ENCODE measurements around the gene TPRN.

TPRN gene

GRCh38 chr9:137186385-137186784 lies 14.2 kb downstream of the TPRN start:
- no peak overlapping the region for H3K4me3 ChIP-seq (ENCODE audit: low read depth, low read length)
- in situ Hi-C loops (cut with HindIII; ENCODE audit: low sequenced_read_pairs) = no loop called here
- no peak for DNase-seq (ENCODE audit: low read depth)
- TF ChIP-seq CTCF (IDR thresholded peaks at IDR 0.05; ENCODE audit: low read depth, low read length, missing control alignments) = no peak

GRCh38 chr9:137185921-137186320 lies 14.6 kb downstream of the TPRN start:
- H3K4me3 ChIP-seq (ENCODE audit: low read depth, low read length) = no peak overlapping the region

GRCh38 chr9:137184881-137185660 lies 15.5 kb downstream of the TPRN start:
- DNase-seq (ENCODE audit: low read depth) = no peak
- TF ChIP-seq CTCF (IDR thresholded peaks at IDR 0.05; ENCODE audit: low read depth, low read length, missing control alignments) = no peak
- in situ Hi-C loops (cut with HindIII; ENCODE audit: low sequenced_read_pairs) = no loop called here
- H3K4me3 ChIP-seq (ENCODE audit: low read depth, low read length) = no peak overlapping the region

More at GRCh38 chr9:137185921-137186320, 14.6 kb downstream of the TPRN start:
- no peak for TF ChIP-seq CTCF (IDR thresholded peaks at IDR 0.05; ENCODE audit: low read depth, low read length, missing control alignments)
- DNase-seq (ENCODE audit: low read depth) = no peak
- in situ Hi-C loops (cut with HindIII; ENCODE audit: low sequenced_read_pairs) = no loop called here

- DNase-seq (ENCODE audit: low read depth) = no peak
- no peak overlapping the region for H3K4me3 ChIP-seq (ENCODE audit: low read depth, low read length)
- TF ChIP-seq CTCF (IDR thresholded peaks at IDR 0.05; ENCODE audit: low read depth, low read length, missing control alignments) = no peak
- in situ Hi-C loops (cut with HindIII; ENCODE audit: low sequenced_read_pairs) = no loop called here
Observed at GRCh38 chr9:137183980-137184595, 16.5 kb downstream of the TPRN start.

DNA sequence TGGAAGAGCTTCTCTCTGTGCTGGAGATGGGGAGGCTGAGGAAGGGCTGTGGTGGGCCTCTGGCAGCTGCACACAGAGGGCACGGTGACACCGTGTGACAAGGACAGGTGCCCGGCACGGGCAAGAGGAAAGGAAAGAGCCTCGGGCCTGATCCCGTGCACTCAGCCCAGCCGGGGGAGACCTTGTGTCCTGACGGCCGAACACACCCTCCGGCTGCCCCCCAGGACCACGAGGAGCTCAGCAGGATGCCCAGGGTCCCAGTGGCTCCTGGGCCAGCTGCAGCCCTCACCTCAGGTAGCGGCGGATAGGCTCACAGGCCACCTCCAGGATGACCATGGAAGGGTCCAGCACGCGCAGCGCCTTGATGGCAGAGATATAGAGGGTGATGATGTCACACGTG lies 17.7 kb downstream of the TPRN start:
- H3K4me3 ChIP-seq (ENCODE audit: low read depth, low read length) = no peak overlapping the region
- in situ Hi-C loops (cut with HindIII; ENCODE audit: low sequenced_read_pairs) = no loop called here
- DNase-seq (ENCODE audit: low read depth) = no peak
- no peak for TF ChIP-seq CTCF (IDR thresholded peaks at IDR 0.05; ENCODE audit: low read depth, low read length, missing control alignments)

DNA sequence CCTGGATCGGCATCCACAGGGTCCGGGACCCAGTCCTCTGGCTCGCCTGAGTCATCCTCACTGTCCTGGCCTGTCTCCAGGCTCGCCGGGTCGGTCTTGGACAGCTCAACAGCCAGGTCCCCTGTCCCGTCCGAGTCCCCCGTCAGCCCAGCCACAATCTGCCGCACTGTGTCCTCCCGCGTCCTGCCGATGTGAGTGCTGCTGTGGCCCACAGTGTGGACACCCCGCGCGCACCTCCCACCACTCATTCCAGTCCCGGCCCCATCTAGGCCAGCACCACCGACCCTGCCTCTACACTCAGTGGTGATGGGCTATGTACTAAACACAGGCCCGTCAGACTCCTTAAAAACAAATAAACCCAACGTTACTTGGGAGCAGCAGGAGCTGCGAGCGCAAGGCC lies 18.9 kb downstream of the TPRN start:
- no peak for TF ChIP-seq CTCF (IDR thresholded peaks at IDR 0.05; ENCODE audit: low read depth, low read length, missing control alignments)
- no peak overlapping the region for H3K4me3 ChIP-seq (ENCODE audit: low read depth, low read length)
- in situ Hi-C loops (cut with HindIII; ENCODE audit: low sequenced_read_pairs) = no loop called here
- DNase-seq (ENCODE audit: low read depth) = no peak

Measured in astrocyte of the cerebellum (primary cell).